H7 (cell line): ENCODE results near the gene SORL1-AS1.
A peak's percentile ranks its signal among the peaks of the same experiment; 100 is the strongest.
"Not testable (repeated sequence)": the region's sequence is repeated elsewhere in the genome, so short reads cannot be mapped to it uniquely, and the experiment has no call there.

ENCODE experiments used
- DNase-seq: peaks from one replicate; pipeline ENCODE4 v3.0.0; 2012
- H3K27me3 ChIP-seq: 2 replicates; pipeline ENCODE4 v1.6.0; 2011; ENCODE audit warnings: mild to moderate bottlenecking, low read length; ENCODE audit not compliant: control insufficient read depth, insufficient read depth
- H3K36me3 ChIP-seq: replicated peaks from 2 replicates; pipeline ENCODE4 v1.5.1; 2011; ENCODE audit warnings: low read length; ENCODE audit not compliant: control insufficient read depth, insufficient read depth
- H3K4me3 ChIP-seq: 2 replicates; pipeline ENCODE4 v1.5.1; 2011; ENCODE audit warnings: low read depth, mild to moderate bottlenecking, control low read depth, low read length, moderate library complexity; ENCODE audit not compliant: insufficient read depth

SORL1-AS1 gene

GRCh38 chr11:121481484-121482230 lies 28.9 kb upstream of the SORL1-AS1 start:
- not testable (repeated sequence) for H3K27me3 ChIP-seq, H3K4me3 ChIP-seq, DNase-seq, H3K36me3 ChIP-seq

- Histone ChIP-seq H3K27me3 (no peaks in the 10 kb centered on the region), H3K36me3 (peaks cover 6% of the 10 kb centered on the region), H3K4me3 (no peak overlapping the region)
- DNase-seq, result peak; percentile 60
These were observed 27.0 kb upstream of the SORL1-AS1 start for GRCh38 chr11:121479698-121480238.

- Histone ChIP-seq H3K4me3 (peak overlapping the region; percentile 7; the same call in 1 of the 2 replicates), H3K27me3 (no peaks in the 10 kb centered on the region), H3K36me3 (peaks cover 6% of the 10 kb centered on the region)
- DNase-seq, result peak; percentile 91
These were observed 26.3 kb upstream of the SORL1-AS1 start for GRCh38 chr11:121478895-121479697.

GRCh38 chr11:121478226-121478894 lies 25.6 kb upstream of the SORL1-AS1 start:
- no peak for DNase-seq
- no peak overlapping the region for H3K4me3 ChIP-seq
- H3K36me3 ChIP-seq, result peaks cover 6% of the 10 kb centered on the region; the same call in 1 of the 2 replicates
- H3K27me3 ChIP-seq, result no peaks in the 10 kb centered on the region

GRCh38 chr11:121476379-121477032 lies 23.7 kb upstream of the SORL1-AS1 start:
- Histone ChIP-seq H3K36me3 (peaks cover 6% of the 10 kb centered on the region; the same call in 1 of the 2 replicates), H3K4me3 (no peak overlapping the region), H3K27me3 (no peaks in the 10 kb centered on the region)
- DNase-seq, result no peak

- Histone ChIP-seq H3K4me3 (no peak overlapping the region), H3K27me3 (no peaks in the 10 kb centered on the region), H3K36me3 (peaks cover 7% of the 10 kb centered on the region)
- no peak for DNase-seq
These were observed 21.9 kb upstream of the SORL1-AS1 start for GRCh38 chr11:121474680-121475079.

GRCh38 chr11:121473064-121473777 lies 20.5 kb upstream of the SORL1-AS1 start:
- Histone ChIP-seq H3K4me3 (no peak overlapping the region), H3K27me3 (no peaks in the 10 kb centered on the region), H3K36me3 (peaks cover 3% of the 10 kb centered on the region)
- peak; percentile 7 for DNase-seq

GRCh38 chr11:121472312-121472711 lies 19.5 kb upstream of the SORL1-AS1 start:
- peaks cover 1% of the 10 kb centered on the region for H3K36me3 ChIP-seq

DNA sequence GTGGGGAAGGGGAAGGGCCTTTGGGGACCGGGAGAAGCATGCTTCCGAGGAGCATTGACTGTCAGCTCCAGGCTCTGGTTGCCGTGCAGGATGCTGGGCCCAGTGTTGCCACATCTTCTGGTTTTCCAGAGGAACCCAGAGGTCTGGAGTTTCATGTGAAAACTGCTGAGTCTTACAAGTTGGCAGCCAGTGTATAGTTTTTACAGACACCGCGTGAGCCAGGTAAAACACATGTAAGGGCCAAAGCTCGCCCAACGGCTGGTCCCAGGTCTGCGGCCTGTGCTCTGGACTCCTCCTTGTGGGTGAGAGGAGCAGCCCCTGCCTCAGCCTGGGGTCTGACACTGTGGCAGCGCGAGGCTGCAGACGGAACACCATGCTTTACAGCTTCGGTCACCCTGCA lies 18.4 kb upstream of the SORL1-AS1 start:
- Histone ChIP-seq H3K27me3 (no peaks in the 10 kb centered on the region), H3K4me3 (no peak overlapping the region), H3K36me3 (peaks cover 1% of the 10 kb centered on the region)
- DNase-seq, result no peak

More at GRCh38 chr11:121472312-121472711, 19.5 kb upstream of the SORL1-AS1 start:
- Histone ChIP-seq H3K4me3 (no peak overlapping the region), H3K27me3 (no peaks in the 10 kb centered on the region)
- peak; percentile 7 for DNase-seq

DNA sequence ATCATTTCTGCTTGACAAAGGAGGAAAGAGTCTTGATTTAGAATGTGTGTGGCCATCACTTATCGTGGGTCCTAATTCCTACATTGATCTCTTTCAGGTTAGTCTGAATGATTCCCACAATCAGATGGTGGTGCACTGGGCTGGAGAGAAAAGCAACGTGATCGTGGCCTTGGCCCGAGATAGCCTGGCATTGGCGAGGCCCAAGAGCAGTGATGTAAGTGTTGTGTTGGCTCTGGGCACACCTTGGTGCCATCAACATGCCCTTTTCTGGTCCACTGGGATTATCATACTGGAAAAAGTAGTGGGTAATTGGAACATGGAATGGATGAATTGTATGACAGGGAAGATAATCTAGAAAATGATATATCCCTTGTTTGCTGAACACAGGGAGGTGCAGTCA lies 17.1 kb upstream of the SORL1-AS1 start:
- no peak overlapping the region for H3K4me3 ChIP-seq
- DNase-seq, result no peak
- H3K27me3 ChIP-seq, result no peaks in the 10 kb centered on the region
- H3K36me3 ChIP-seq, result peaks cover 1% of the 10 kb centered on the region

DNA sequence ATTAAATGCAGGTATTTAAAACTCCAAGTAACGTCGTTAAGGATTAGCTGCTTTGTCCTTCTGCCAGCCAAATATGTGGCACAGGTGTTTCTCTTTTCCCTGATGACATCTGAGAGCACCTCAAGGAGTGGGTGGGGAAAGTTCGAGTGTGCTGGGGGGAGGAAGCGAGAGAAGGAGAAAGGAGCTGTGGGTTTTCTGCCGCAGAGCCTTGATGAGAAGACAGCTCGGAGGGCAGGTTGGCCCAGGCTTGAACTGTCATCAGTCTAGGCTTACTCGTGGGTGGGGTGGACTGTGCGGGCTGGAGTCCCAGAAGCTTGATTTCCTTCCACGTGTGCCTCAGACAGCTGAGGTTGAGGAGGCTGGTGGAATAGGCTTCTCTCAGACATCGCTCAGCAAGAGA lies 15.2 kb upstream of the SORL1-AS1 start:
- Histone ChIP-seq H3K4me3 (no peak overlapping the region), H3K36me3 (peaks cover 1% of the 10 kb centered on the region), H3K27me3 (no peaks in the 10 kb centered on the region)
- no peak for DNase-seq

- Histone ChIP-seq H3K27me3 (no peaks in the 10 kb centered on the region), H3K4me3 (no peak overlapping the region), H3K36me3 (peaks cover 1% of the 10 kb centered on the region)
These were observed 14.7 kb upstream of the SORL1-AS1 start for GRCh38 chr11:121467471-121467870.

GRCh38 chr11:121466063-121466794 lies 13.5 kb upstream of the SORL1-AS1 start:
- DNase-seq, result peak; percentile 82
- H3K27me3 ChIP-seq, result no peaks in the 10 kb centered on the region
- no peak overlapping the region for H3K4me3 ChIP-seq
- H3K36me3 ChIP-seq, result peaks cover 1% of the 10 kb centered on the region; the same call in 1 of the 2 replicates

More at GRCh38 chr11:121467471-121467870, 14.7 kb upstream of the SORL1-AS1 start:
- DNase-seq, result no peak
